ENCODE results near the gene NEIL1. TPM values are rescaled to one million over a fixed set of nuclear protein-coding genes. Genes with fewer than 3 reads are reported as not detected.
A peak's percentile ranks its signal among the peaks of the same experiment; 100 is the strongest.
"Not testable (repeated sequence)": the region's sequence is repeated elsewhere in the genome, so short reads cannot be mapped to it uniquely, and the experiment has no call there.

The NEIL1 gene
- total RNA-seq, 1 donor from 2014 or later, result 79.2 TPM

- Mint-ChIP-seq H3K4me1 (ENCODE audit: low read depth) (peaks cover 14% of the 10 kb centered on the region), H3K27me3 (peaks cover 3% of the 10 kb centered on the region), H3K4me3 (ENCODE audit: low read depth) (peak within 1 kb of the TSS; percentile 97), H3K27ac (peak within 1 kb of the TSS; percentile 99), H3K9me3 (ENCODE audit: low read depth) (no peaks in the 10 kb centered on the region), H3K36me3 (ENCODE audit: insufficient read depth) (no peaks in the 10 kb centered on the region)
- TF ChIP-seq, protein P1, sequence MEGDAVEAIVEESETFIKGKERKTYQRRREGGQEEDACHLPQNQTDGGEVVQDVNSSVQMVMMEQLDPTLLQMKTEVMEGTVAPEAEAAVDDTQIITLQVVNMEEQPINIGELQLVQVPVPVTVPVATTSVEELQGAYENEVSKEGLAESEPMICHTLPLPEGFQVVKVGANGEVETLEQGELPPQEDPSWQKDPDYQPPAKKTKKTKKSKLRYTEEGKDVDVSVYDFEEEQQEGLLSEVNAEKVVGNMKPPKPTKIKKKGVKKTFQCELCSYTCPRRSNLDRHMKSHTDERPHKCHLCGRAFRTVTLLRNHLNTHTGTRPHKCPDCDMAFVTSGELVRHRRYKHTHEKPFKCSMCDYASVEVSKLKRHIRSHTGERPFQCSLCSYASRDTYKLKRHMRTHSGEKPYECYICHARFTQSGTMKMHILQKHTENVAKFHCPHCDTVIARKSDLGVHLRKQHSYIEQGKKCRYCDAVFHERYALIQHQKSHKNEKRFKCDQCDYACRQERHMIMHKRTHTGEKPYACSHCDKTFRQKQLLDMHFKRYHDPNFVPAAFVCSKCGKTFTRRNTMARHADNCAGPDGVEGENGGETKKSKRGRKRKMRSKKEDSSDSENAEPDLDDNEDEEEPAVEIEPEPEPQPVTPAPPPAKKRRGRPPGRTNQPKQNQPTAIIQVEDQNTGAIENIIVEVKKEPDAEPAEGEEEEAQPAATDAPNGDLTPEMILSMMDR (IDR thresholded peaks at IDR 0.05; ENCODE audit: unreplicated experiment), result no peak
- DNase-seq (ENCODE audit: low spot score, unreplicated experiment), result peak; percentile 94
Observed at GRCh38 chr15:75335705-75336355, 11.0 kb upstream of the NEIL1 start, which contains the start of gene COMMD4. Gene COMMD4, plus strand, starts transcription at chr15:75336063. Its CDS starts 27 bp downstream, at chr15:75336090.

DNA sequence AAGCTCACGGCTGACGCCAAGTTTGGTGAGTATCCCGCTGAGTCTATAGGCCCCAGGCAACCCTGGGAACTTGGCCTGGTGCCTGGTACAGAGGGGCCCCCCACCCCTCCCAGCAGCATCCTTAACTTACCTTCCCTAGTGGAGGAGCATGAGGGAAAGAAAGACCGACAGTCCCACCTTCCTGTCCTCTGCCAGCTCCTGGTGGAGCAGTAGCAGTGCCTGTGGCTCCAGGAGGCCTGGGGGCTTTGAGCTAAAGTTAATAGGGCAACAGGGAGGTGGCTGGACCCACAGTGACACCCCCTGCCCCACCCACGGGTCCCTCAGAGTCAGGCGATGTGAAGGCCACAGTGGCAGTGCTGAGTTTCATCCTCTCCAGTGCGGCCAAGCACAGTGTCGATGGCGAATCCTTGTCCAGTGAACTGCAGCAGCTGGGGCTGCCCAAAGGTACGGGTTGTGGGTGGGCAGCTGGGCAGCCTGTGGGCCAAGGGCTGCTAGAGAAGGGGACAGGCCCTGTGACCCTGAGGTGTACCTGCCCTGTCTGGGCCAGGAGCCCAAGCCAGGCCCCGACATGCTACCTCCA lies 8.1 kb upstream of the NEIL1 start:
- H3K9me3 Mint-ChIP-seq (ENCODE audit: low read depth), result no peaks in the 10 kb centered on the region
- TF ChIP-seq, protein P1 (IDR thresholded peaks at IDR 0.05; ENCODE audit: unreplicated experiment), result no peak

DNA sequence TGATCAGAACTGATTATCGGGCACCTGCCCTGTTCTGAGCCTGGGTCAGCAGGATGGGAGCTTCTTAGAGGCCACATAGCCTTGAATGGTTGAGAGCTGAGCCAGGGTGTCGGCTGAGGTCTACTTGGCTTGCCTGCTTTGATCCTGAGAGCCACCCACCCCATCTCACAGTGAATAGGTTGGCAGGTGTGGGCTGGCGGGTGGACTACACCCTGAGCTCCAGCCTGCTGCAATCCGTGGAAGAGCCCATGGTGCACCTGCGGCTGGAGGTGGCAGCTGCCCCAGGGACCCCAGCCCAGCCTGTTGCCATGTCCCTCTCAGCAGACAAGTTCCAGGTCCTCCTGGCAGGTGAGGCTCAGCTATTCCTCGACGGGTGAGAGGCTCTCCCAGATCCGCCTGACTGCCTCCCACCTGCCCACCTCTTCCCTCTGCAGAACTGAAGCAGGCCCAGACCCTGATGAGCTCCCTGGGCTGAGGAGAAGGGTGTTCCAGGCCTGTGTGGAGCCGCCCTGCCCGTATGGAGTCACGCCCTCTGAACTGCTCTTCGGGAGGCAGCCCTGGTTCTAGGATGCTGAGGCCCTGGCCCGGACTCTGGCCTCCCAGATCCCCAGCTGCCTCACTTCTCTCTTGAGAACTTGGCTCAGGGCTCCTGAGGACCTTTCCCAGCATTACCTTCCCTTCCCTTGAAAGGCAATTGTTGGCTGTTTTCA lies 7.2 kb upstream of the NEIL1 start:
- no peak for DNase-seq (ENCODE audit: low spot score, unreplicated experiment)

More for the DNA sequence above, 8.1 kb upstream of the NEIL1 start:
- no peak overlapping the region for H3K27ac Mint-ChIP-seq
- no peak for DNase-seq (ENCODE audit: low spot score, unreplicated experiment)
- peaks cover 14% of the 10 kb centered on the region for H3K4me1 Mint-ChIP-seq (ENCODE audit: low read depth)
- no peaks in the 10 kb centered on the region for H3K27me3 Mint-ChIP-seq
- no peak overlapping the region for H3K4me3 Mint-ChIP-seq (ENCODE audit: low read depth)
- peaks cover 2% of the 10 kb centered on the region for H3K36me3 Mint-ChIP-seq (ENCODE audit: insufficient read depth)

DNA sequence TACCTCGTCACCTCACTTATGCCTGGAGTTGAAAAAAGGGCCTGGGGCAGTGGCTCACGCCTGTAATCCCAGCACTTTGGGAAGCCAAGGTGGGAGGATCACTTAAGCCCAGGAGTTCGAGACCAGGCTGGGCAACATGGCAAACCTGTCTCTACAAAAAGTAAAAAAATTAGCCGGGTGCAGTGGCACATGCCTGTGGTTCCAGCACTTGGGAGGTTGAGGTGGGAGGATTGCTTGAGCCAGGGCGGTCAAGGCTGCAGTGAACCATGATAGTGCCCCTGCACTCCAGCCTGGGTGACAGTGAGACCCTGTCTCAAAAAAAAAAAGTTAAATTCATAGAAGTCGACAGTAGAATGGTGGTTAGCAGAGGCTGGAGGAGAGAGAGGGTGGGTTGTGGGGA lies 4.6 kb upstream of the NEIL1 start:
- TF ChIP-seq, protein P1 (IDR thresholded peaks at IDR 0.05; ENCODE audit: unreplicated experiment), result no peak
- no peak for DNase-seq (ENCODE audit: low spot score, unreplicated experiment)
- Mint-ChIP-seq H3K9me3 (ENCODE audit: low read depth) (no peaks in the 10 kb centered on the region), H3K27me3 (no peaks in the 10 kb centered on the region), H3K27ac (no peak overlapping the region), H3K4me1 (ENCODE audit: low read depth) (peaks cover 1% of the 10 kb centered on the region), H3K36me3 (ENCODE audit: insufficient read depth) (peaks cover 2% of the 10 kb centered on the region), H3K4me3 (ENCODE audit: low read depth) (no peak overlapping the region)

More for the DNA sequence above, 7.2 kb upstream of the NEIL1 start:
- Mint-ChIP-seq H3K4me1 (ENCODE audit: low read depth) (peaks cover 15% of the 10 kb centered on the region), H3K36me3 (ENCODE audit: insufficient read depth) (peaks cover 2% of the 10 kb centered on the region), H3K27ac (no peak overlapping the region), H3K9me3 (ENCODE audit: low read depth) (no peaks in the 10 kb centered on the region), H3K4me3 (ENCODE audit: low read depth) (no peak overlapping the region), H3K27me3 (no peaks in the 10 kb centered on the region)
- TF ChIP-seq, protein P1 (IDR thresholded peaks at IDR 0.05; ENCODE audit: unreplicated experiment), result no peak

DNA sequence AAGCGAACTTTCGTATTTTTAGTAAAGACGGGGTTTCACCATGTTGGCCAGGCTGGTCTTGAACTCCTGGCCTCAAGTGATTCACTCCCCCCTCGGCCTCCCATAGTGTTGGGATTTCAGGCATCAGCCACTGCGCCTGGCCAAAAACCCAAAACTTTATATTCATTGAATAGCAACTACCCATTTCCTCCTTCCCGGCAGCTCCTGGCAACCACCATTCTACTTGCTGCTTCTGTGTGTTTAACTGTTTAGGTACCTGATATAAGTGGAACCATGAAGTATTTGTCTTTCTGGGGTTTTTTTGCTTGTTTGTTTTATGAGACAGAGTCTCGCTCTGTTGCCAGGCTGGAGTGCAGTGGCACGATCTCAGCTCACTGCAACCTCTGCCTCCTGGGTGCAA lies 2.9 kb upstream of the NEIL1 start:
- H3K27ac Mint-ChIP-seq, result peak overlapping the region; percentile 71
- not testable (repeated sequence) for H3K4me3 Mint-ChIP-seq (ENCODE audit: low read depth); H3K27me3 Mint-ChIP-seq; H3K9me3 Mint-ChIP-seq (ENCODE audit: low read depth); H3K4me1 Mint-ChIP-seq (ENCODE audit: low read depth); DNase-seq (ENCODE audit: low spot score, unreplicated experiment); H3K36me3 Mint-ChIP-seq (ENCODE audit: insufficient read depth)
